ENCODE measurements around the gene MYO1E.

Gene MYO1E

DNA sequence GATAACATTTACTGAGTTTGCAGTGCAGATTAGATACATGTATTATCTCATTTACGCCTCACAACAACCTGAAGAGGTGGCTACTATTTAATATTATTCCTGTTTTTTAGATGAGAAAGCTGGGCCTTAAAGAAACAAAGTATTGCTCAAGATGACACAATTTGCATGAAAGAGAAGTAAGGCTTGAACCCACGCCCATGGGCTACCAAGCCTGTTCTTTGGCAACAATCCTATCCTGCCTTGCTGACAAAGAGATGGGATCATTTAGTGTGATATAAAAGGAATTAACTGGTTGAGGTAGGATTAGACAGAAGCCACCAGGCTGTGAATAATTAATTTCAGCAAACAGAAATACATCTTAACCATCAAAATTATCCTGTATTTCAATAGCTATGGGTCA, 175.2 kb downstream of the MYO1E start:
- DNase-seq = no peak
- TF ChIP-seq, protein P1, sequence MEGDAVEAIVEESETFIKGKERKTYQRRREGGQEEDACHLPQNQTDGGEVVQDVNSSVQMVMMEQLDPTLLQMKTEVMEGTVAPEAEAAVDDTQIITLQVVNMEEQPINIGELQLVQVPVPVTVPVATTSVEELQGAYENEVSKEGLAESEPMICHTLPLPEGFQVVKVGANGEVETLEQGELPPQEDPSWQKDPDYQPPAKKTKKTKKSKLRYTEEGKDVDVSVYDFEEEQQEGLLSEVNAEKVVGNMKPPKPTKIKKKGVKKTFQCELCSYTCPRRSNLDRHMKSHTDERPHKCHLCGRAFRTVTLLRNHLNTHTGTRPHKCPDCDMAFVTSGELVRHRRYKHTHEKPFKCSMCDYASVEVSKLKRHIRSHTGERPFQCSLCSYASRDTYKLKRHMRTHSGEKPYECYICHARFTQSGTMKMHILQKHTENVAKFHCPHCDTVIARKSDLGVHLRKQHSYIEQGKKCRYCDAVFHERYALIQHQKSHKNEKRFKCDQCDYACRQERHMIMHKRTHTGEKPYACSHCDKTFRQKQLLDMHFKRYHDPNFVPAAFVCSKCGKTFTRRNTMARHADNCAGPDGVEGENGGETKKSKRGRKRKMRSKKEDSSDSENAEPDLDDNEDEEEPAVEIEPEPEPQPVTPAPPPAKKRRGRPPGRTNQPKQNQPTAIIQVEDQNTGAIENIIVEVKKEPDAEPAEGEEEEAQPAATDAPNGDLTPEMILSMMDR (IDR thresholded peaks at IDR 0.05; ENCODE audit: low read depth, low read length) = no peak
- Histone ChIP-seq H3K9me3 (ENCODE audit: severe bottlenecking) (no peaks in the 10 kb centered on the region), H3K36me3 (no peaks in the 10 kb centered on the region), H3K4me3 (ENCODE audit: low read depth, low read length) (no peak overlapping the region), H3K27ac (no peak overlapping the region), H3K27me3 (ENCODE audit: insufficient read depth, low read depth, severe bottlenecking) (no peaks in the 10 kb centered on the region)

DNA sequence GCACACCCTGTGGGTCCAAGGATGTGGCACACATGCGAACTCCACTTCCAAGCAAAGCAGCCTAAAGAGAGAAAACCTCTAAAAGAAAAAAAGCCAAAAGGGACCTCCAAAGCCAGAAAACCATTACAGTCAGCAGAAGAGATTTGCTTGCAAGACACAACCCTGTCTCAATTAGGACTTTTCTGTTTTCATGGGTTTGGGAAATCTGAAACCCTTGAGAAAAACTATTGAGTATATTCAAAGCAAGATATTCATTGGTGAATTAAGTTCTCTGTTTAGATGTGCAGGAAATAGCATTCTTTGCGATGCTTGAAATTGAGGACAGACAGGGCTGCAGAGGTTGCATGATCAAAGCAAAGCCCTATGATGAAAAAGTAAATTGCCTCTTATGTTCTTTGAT, 176.3 kb downstream of the MYO1E start:
- Histone ChIP-seq H3K27me3 (ENCODE audit: insufficient read depth, low read depth, severe bottlenecking) (no peaks in the 10 kb centered on the region), H3K36me3 (no peaks in the 10 kb centered on the region), H3K4me3 (ENCODE audit: low read depth, low read length) (no peak overlapping the region), H3K27ac (no peak overlapping the region), H3K9me3 (ENCODE audit: severe bottlenecking) (no peaks in the 10 kb centered on the region)
- TF ChIP-seq, protein P1 (IDR thresholded peaks at IDR 0.05; ENCODE audit: low read depth, low read length) = no peak
- DNase-seq = no peak

DNA sequence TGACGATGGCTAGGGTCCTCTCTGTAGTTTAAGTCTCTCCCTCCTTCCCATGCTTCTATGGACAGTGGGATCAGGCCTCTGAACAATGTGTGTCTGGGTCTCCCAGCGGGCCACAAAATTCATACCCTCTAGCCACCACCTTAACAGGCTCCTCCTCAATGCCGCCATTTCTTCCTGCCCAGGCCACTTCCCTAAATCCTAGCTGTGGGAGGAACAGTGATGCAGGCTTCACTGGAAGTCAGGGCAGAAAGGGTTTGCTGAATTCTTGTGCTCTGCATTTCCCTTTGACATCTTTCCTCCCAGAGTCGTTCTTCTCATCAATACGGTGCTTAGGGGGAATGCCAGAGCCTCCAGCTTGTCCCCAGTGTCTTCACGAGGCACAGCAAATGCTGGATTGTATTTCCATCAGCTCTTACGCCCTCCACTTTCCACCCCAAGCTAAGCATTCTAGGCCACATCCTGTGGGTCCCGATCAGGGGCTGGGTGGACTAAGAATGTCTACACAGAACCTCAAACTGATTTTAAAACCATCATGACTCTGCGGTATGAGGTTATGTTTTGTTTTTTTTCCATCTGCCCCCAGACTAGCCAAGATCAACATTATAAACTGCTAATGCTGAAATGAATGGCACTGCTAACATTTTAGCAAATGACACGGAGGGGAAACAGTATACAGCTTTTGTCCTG, 177.9 kb downstream of the MYO1E start:
- no peaks in the 10 kb centered on the region for H3K27me3 ChIP-seq (ENCODE audit: insufficient read depth, low read depth, severe bottlenecking)
- H3K27ac ChIP-seq = no peak overlapping the region
- TF ChIP-seq, protein P1 (IDR thresholded peaks at IDR 0.05; ENCODE audit: low read depth, low read length) = no peak
- no peaks in the 10 kb centered on the region for H3K36me3 ChIP-seq
- no peaks in the 10 kb centered on the region for H3K9me3 ChIP-seq (ENCODE audit: severe bottlenecking)
- no peak for DNase-seq
- H3K4me3 ChIP-seq (ENCODE audit: low read depth, low read length) = no peak overlapping the region

DNA sequence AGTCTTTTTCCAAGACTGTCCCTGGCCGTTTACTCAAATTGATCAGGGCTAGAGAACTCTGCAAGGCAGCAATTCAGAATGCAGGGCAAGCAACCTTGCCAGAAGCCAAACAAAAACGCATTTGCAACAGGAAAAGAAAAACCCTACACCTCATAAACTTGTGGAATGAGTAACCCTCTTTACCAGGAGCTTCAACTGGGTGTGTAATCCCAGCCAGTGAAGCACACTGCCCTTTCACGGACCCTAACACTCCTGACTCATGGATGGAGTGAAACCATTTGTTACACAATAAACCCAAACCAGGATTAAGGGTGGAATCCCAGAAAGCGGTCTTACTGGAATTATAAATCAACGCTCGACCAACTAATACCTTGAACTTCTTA, 180.8 kb downstream of the MYO1E start:
- TF ChIP-seq, protein P1 (IDR thresholded peaks at IDR 0.05; ENCODE audit: low read depth, low read length) = no peak
- Histone ChIP-seq H3K36me3 (no peaks in the 10 kb centered on the region), H3K27me3 (ENCODE audit: insufficient read depth, low read depth, severe bottlenecking) (no peaks in the 10 kb centered on the region), H3K27ac (no peak overlapping the region), H3K9me3 (ENCODE audit: severe bottlenecking) (no peaks in the 10 kb centered on the region), H3K4me3 (ENCODE audit: low read depth, low read length) (no peak overlapping the region)
- no peak for DNase-seq

DNA sequence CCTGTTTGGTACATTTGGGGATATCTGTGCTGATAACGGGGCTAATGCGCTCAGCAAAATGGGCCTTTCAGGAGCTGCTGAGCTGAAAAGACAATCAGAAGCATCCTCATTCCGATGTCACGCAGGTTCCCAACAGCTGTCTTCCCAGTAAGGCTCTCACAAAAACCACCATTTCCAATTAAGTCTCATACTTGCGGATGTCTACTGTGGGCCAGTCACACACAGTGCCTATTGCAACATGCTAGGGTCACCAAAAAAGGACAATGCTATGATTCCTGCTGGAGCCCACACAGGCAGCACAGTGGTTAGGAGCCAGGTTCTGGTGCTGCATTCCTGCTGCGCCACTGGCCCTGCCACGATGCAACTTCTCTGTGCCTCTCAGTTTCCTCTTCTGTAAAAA, 182.4 kb downstream of the MYO1E start:
- no peak for DNase-seq
- TF ChIP-seq, protein P1 (IDR thresholded peaks at IDR 0.05; ENCODE audit: low read depth, low read length) = no peak
- no peaks in the 10 kb centered on the region for H3K27me3 ChIP-seq (ENCODE audit: insufficient read depth, low read depth, severe bottlenecking)
- no peak overlapping the region for H3K27ac ChIP-seq
- no peaks in the 10 kb centered on the region for H3K9me3 ChIP-seq (ENCODE audit: severe bottlenecking)
- H3K4me3 ChIP-seq (ENCODE audit: low read depth, low read length) = no peak overlapping the region
- no peaks in the 10 kb centered on the region for H3K36me3 ChIP-seq

DNA sequence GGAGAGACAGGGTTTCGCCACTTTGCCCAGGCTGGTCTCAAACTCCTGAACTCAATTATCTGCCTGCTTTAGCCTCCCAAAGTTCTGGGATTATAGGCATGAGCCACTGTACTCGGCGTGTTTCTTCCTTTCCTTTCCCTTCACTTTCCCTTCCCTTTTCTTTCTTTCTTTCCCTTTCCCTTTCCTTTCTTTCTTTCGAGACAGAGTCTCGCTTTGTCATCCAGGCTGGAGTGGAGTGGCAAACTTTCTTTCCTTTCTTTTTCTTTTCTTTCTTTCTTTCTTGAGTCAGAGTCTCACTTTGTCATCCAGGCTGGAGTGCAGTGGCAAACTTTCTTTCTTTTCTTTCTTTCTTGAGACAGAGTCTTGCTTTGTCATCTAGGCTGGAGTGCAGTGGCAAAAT, 183.4 kb downstream of the MYO1E start:
- DNase-seq = no peak
- Histone ChIP-seq H3K27ac (no peak overlapping the region), H3K27me3 (ENCODE audit: insufficient read depth, low read depth, severe bottlenecking) (no peaks in the 10 kb centered on the region), H3K9me3 (ENCODE audit: severe bottlenecking) (no peaks in the 10 kb centered on the region), H3K36me3 (no peaks in the 10 kb centered on the region), H3K4me3 (ENCODE audit: low read depth, low read length) (no peak overlapping the region)
- TF ChIP-seq, protein P1 (IDR thresholded peaks at IDR 0.05; ENCODE audit: low read depth, low read length) = no peak
